Measurements from ENCODE around the gene AKAP6.

The AKAP6 gene

GRCh38 chr14:32331206-32331605 is 2.1 kb downstream of the AKAP6 start:
- Histone ChIP-seq H3K4me1 (ENCODE audit: control insufficient read depth, insufficient read depth, low read length) (no peaks in the 10 kb centered on the region), H3K36me3 (ENCODE audit: control insufficient read depth, insufficient read depth, low read length) (no peaks in the 10 kb centered on the region), H3K27me3 (ENCODE audit: control insufficient read depth, insufficient read depth, low read length) (no peaks in the 10 kb centered on the region), H3K4me3 (ENCODE audit: low read length) (no peak overlapping the region), H3K9me3 (ENCODE audit: control insufficient read depth, insufficient read depth, low read length) (no peaks in the 10 kb centered on the region), H3K27ac (ENCODE audit: low read length) (no peak overlapping the region)
- no peak for DNase-seq (ENCODE audit: low read depth, low spot score)
- WGBS (ENCODE audit: insufficient coverage, insufficient read length): no CpG with 5 or more reads among the region's 5 CpGs

DNA sequence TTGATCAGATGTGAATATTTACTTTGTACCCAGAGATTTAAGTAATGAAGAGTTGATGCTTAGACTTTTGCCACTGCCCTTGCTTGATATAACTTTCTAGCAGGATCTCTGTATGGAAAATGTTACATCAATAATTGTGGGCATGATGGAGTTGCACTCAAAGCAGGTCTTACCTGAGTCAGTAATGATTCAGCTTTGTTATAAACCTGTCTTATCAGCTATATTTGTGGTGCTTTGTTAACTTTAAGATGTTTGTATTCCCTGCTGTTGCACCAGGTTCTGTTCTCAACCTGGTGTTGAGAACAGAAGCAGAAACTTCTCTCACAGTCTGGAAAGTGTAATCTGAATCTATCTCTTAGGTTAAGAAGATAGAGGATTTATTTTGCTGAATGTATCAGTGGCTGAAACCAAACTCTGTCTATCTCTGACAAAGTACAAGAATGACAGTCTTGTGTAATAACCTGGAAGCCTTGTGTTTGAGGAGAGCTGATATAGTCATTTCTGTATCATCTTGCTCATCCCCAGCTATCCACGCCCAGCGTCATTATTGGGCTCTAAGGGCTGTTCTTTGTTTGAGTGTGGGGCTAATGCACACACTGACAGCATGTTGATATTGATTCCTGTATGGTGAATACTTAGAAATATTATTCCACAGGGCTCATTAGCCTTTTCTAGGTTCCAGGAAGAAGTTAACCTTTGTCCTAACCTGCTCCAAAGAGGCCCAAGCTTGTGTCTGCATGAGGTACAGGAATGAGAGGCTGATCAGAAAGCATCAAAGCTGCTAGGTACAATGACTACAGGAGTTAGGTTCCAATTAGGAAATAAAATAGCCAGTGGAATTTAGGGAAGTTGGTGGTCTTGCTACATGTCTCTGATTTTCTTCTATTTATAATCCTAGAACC is 3.6 kb downstream of the AKAP6 start:
- no peaks in the 10 kb centered on the region for H3K4me1 ChIP-seq (ENCODE audit: control insufficient read depth, insufficient read depth, low read length)
- no CpG with 5 or more reads among the region's 2 CpGs for WGBS (ENCODE audit: insufficient coverage, insufficient read length)
- no peaks in the 10 kb centered on the region for H3K27me3 ChIP-seq (ENCODE audit: control insufficient read depth, insufficient read depth, low read length)
- H3K9me3 ChIP-seq (ENCODE audit: control insufficient read depth, insufficient read depth, low read length): no peaks in the 10 kb centered on the region
- no peak overlapping the region for H3K4me3 ChIP-seq (ENCODE audit: low read length)
- no peak overlapping the region for H3K27ac ChIP-seq (ENCODE audit: low read length)
- no peaks in the 10 kb centered on the region for H3K36me3 ChIP-seq (ENCODE audit: control insufficient read depth, insufficient read depth, low read length)
- no peak for DNase-seq (ENCODE audit: low read depth, low spot score)

- no peaks in the 10 kb centered on the region for H3K4me1 ChIP-seq (ENCODE audit: control insufficient read depth, insufficient read depth, low read length)
- no peak for DNase-seq (ENCODE audit: low read depth, low spot score)
- H3K9me3 ChIP-seq (ENCODE audit: control insufficient read depth, insufficient read depth, low read length): no peaks in the 10 kb centered on the region
- no peak overlapping the region for H3K4me3 ChIP-seq (ENCODE audit: low read length)
- H3K27me3 ChIP-seq (ENCODE audit: control insufficient read depth, insufficient read depth, low read length): no peaks in the 10 kb centered on the region
- no CpG with 5 or more reads among the region's 2 CpGs for WGBS (ENCODE audit: insufficient coverage, insufficient read length)
- no peak overlapping the region for H3K27ac ChIP-seq (ENCODE audit: low read length)
- H3K36me3 ChIP-seq (ENCODE audit: control insufficient read depth, insufficient read depth, low read length): no peaks in the 10 kb centered on the region
These were observed 7.6 kb downstream of the AKAP6 start for GRCh38 chr14:32336702-32337101.

DNA sequence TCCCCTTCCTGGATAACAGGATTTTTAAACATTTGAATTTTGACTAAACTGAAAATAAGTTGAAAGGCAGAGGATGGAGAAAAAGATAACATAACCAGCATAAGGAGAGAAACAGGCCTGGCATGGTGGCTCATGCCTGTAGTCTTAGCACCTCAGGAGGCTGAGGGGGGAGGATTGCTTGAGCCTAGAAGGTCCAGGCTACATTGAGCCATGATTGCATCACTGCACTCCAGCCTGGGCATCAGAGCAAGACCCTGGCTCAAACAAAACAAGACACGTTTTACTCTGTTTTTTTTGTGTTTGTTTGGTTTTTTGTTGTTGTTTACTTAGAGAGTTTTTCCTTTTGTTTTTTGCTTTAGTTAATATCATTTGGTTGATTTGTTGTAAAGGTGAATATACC is 8.7 kb downstream of the AKAP6 start:
- no peaks in the 10 kb centered on the region for H3K27me3 ChIP-seq (ENCODE audit: control insufficient read depth, insufficient read depth, low read length)
- no peaks in the 10 kb centered on the region for H3K4me1 ChIP-seq (ENCODE audit: control insufficient read depth, insufficient read depth, low read length)
- no peaks in the 10 kb centered on the region for H3K36me3 ChIP-seq (ENCODE audit: control insufficient read depth, insufficient read depth, low read length)
- H3K9me3 ChIP-seq (ENCODE audit: control insufficient read depth, insufficient read depth, low read length): no peaks in the 10 kb centered on the region
- no peak overlapping the region for H3K27ac ChIP-seq (ENCODE audit: low read length)
- no peak overlapping the region for H3K4me3 ChIP-seq (ENCODE audit: low read length)
- DNase-seq (ENCODE audit: low read depth, low spot score): no peak
- no CpG with 5 or more reads among the region's 1 CpG for WGBS (ENCODE audit: insufficient coverage, insufficient read length)

GRCh38 chr14:32339188-32339587 is 10.1 kb downstream of the AKAP6 start:
- H3K4me3 ChIP-seq (ENCODE audit: low read length): no peak overlapping the region
- H3K4me1 ChIP-seq (ENCODE audit: control insufficient read depth, insufficient read depth, low read length): no peaks in the 10 kb centered on the region; the same call in 1 of the 2 replicates
- DNase-seq (ENCODE audit: low read depth, low spot score): no peak
- H3K27me3 ChIP-seq (ENCODE audit: control insufficient read depth, insufficient read depth, low read length): no peaks in the 10 kb centered on the region
- no CpG with 5 or more reads among the region's 1 CpG for WGBS (ENCODE audit: insufficient coverage, insufficient read length)
- no peaks in the 10 kb centered on the region for H3K36me3 ChIP-seq (ENCODE audit: control insufficient read depth, insufficient read depth, low read length)
- no peak overlapping the region for H3K27ac ChIP-seq (ENCODE audit: low read length)
- H3K9me3 ChIP-seq (ENCODE audit: control insufficient read depth, insufficient read depth, low read length): no peaks in the 10 kb centered on the region

DNA sequence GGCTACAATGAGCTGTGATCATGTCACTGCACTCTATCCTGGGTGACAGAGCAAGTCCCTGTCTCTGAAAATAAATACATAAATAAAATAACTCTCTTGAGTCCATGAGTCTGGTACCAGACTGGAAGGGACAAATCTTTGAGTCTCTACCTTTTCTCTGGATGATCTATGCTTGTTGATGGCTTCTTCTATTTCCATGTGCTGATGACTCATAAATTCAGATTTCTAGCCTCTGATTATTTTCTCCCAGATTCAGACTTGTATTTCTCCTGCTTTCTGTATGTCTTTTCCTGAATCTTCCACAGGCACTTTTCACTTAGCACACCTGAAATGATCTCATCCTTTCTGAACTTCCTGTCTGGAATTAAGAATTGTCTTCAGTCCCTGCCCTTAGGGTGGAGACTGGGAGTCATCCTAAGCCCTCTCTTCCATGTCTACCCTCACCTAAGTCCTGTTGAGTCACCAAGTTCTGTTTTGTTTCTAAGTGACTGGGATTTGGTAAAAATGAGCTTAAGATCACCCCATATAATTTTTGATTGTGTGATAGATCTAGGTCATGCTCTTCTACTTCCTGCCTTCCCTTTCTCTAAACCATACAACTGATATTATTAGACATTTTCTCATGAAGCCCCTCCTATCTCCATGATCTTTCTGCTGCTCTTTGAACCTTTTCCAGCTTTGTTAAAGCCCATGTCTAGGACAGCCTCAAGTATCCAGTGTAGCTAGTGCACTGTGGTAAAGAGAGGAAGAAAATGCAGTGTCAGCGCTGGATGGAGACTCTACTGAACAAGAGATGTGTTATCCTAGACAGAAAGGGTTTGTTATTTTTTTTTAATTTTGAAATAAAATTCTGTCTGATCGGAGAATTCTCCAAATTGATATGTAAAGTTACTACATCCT is 13.1 kb downstream of the AKAP6 start:
- no peak overlapping the region for H3K27ac ChIP-seq (ENCODE audit: low read length)
- no peaks in the 10 kb centered on the region for H3K36me3 ChIP-seq (ENCODE audit: control insufficient read depth, insufficient read depth, low read length)

DNA sequence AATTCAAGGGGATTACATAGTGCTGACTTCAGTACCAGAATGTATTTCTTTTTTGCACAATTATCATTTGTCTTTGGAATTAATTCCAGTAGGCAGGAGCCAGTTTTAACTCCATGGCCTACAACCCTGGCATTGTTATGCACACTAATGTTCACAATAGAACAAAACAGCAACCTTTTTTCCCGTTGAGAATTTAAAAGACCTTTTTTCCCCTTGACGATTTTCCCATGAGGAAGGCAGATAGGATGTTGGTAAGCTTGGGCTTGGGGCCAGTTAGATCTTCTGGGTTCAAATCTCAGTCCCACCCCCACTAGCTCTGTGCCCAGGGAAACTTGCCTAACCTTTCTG is 13.7 kb downstream of the AKAP6 start:
- Histone ChIP-seq H3K4me3 (ENCODE audit: low read length) (no peak overlapping the region), H3K27me3 (ENCODE audit: control insufficient read depth, insufficient read depth, low read length) (no peaks in the 10 kb centered on the region), H3K36me3 (ENCODE audit: control insufficient read depth, insufficient read depth, low read length) (no peaks in the 10 kb centered on the region), H3K9me3 (ENCODE audit: control insufficient read depth, insufficient read depth, low read length) (no peaks in the 10 kb centered on the region), H3K4me1 (ENCODE audit: control insufficient read depth, insufficient read depth, low read length) (no peaks in the 10 kb centered on the region; the same call in none of the 2 replicates), H3K27ac (ENCODE audit: low read length) (no peak overlapping the region)
- DNase-seq (ENCODE audit: low read depth, low spot score): no peak
- WGBS (ENCODE audit: insufficient coverage, insufficient read length): no CpG with 5 or more reads among the region's 2 CpGs

More for the DNA sequence above, 13.1 kb downstream of the AKAP6 start:
- H3K9me3 ChIP-seq (ENCODE audit: control insufficient read depth, insufficient read depth, low read length): no peaks in the 10 kb centered on the region
- no peaks in the 10 kb centered on the region; the same call in none of the 2 replicates for H3K4me1 ChIP-seq (ENCODE audit: control insufficient read depth, insufficient read depth, low read length)
- no peaks in the 10 kb centered on the region for H3K27me3 ChIP-seq (ENCODE audit: control insufficient read depth, insufficient read depth, low read length)
- no CpG with 5 or more reads among the region's 2 CpGs for WGBS (ENCODE audit: insufficient coverage, insufficient read length)
- no peak for DNase-seq (ENCODE audit: low read depth, low spot score)
- no peak overlapping the region for H3K4me3 ChIP-seq (ENCODE audit: low read length)

GRCh38 chr14:32343926-32344430 is 14.9 kb downstream of the AKAP6 start:
- DNase-seq (ENCODE audit: low read depth, low spot score): no peak
- Histone ChIP-seq H3K9me3 (ENCODE audit: control insufficient read depth, insufficient read depth, low read length) (no peaks in the 10 kb centered on the region), H3K4me1 (ENCODE audit: control insufficient read depth, insufficient read depth, low read length) (no peaks in the 10 kb centered on the region; the same call in none of the 2 replicates), H3K27me3 (ENCODE audit: control insufficient read depth, insufficient read depth, low read length) (no peaks in the 10 kb centered on the region), H3K4me3 (ENCODE audit: low read length) (no peak overlapping the region), H3K36me3 (ENCODE audit: control insufficient read depth, insufficient read depth, low read length) (no peaks in the 10 kb centered on the region), H3K27ac (ENCODE audit: low read length) (no peak overlapping the region)
- WGBS (ENCODE audit: insufficient coverage, insufficient read length): no CpG with 5 or more reads among the region's 2 CpGs

DNA sequence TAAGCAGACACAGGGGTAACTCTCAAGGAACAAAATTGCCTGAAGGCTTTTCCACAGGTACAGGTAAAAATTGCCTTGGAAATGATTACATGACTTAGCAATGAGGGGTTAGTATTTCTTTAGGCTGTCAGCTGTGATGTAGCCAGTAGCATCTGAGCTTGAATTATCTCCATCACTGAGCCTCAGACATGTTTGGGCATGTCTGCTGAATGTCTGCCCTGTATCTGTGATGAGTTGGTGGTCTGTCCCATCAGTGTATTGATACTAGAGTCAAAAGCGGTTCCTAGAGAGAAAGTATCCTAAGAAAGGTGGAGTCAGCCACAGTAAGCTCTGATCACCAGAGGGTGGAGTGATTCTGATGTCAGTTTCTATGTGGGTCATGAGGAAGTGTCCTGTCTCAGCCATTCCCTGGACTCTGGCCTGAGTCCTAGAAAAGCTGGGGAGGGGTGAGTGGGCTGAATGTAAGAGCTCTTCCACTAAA is 16.3 kb downstream of the AKAP6 start:
- no peak for DNase-seq (ENCODE audit: low read depth, low spot score)
- WGBS (ENCODE audit: insufficient coverage, insufficient read length): no CpG with 5 or more reads among the region's 1 CpG
- Histone ChIP-seq H3K27ac (ENCODE audit: low read length) (no peak overlapping the region), H3K36me3 (ENCODE audit: control insufficient read depth, insufficient read depth, low read length) (no peaks in the 10 kb centered on the region), H3K4me3 (ENCODE audit: low read length) (no peak overlapping the region), H3K9me3 (ENCODE audit: control insufficient read depth, insufficient read depth, low read length) (no peaks in the 10 kb centered on the region), H3K27me3 (ENCODE audit: control insufficient read depth, insufficient read depth, low read length) (no peaks in the 10 kb centered on the region), H3K4me1 (ENCODE audit: control insufficient read depth, insufficient read depth, low read length) (no peaks in the 10 kb centered on the region; the same call in none of the 2 replicates)

- Histone ChIP-seq H3K27ac (ENCODE audit: low read length) (no peak overlapping the region), H3K27me3 (ENCODE audit: control insufficient read depth, insufficient read depth, low read length) (no peaks in the 10 kb centered on the region), H3K4me1 (ENCODE audit: control insufficient read depth, insufficient read depth, low read length) (no peaks in the 10 kb centered on the region; the same call in 1 of the 2 replicates), H3K9me3 (ENCODE audit: control insufficient read depth, insufficient read depth, low read length) (no peaks in the 10 kb centered on the region), H3K4me3 (ENCODE audit: low read length) (no peak overlapping the region), H3K36me3 (ENCODE audit: control insufficient read depth, insufficient read depth, low read length) (no peaks in the 10 kb centered on the region)
- DNase-seq (ENCODE audit: low read depth, low spot score): no peak
- WGBS (ENCODE audit: insufficient coverage, insufficient read length): no CpG with 5 or more reads among the region's 4 CpGs
These were observed 20.2 kb downstream of the AKAP6 start for GRCh38 chr14:32349322-32349721.
